NCI-H524 (cell line): ENCODE results near the gene GSAP.
A peak's percentile ranks its signal among the peaks of the same experiment; 100 is the strongest.

Source experiments
- DNase-seq, 2 experiments: peaks; one replicate each; lab custom pipeline; 2025; lab: John Stamatoyannopoulos, UW

Gene GSAP

DNA sequence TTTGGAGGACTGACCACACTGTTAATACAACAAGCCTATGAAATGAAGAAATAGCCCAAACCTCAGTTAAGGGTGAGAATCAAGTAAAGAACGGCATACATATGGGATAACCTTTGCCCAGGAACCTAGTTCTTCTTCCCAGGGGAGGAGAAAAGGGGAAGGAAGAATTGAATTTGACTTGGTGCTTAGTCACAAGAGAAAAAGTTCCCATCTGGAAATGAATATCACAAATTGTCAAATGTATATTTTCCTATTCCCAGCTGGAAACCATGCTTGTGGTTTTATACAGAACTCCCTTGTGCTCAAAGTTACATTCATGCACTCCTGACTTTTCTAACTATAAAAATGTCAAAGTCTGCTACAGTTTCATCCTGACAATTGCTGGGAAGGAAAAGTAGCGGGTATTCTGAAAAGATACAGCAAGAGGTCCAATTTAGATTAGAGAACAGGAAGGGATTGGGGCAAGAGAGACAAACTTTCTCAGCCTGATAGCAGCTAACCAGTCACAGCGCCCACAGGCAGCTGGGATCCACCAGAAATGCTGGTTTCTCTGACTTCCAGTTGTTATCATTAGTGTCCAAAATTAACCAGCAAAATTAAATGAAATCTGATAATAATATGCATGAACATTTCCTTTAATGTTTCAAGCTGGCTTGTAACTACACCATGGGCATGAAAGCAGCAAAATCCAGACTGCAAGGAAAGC is 18.6 kb upstream of the GSAP start:
- DNase-seq, result no peak

GRCh38 chr7:77433901-77434300 is 17.8 kb upstream of the GSAP start:
- DNase-seq, result no peak

GRCh38 chr7:77430927-77431326 is 14.8 kb upstream of the GSAP start:
- no peak for DNase-seq

DNA sequence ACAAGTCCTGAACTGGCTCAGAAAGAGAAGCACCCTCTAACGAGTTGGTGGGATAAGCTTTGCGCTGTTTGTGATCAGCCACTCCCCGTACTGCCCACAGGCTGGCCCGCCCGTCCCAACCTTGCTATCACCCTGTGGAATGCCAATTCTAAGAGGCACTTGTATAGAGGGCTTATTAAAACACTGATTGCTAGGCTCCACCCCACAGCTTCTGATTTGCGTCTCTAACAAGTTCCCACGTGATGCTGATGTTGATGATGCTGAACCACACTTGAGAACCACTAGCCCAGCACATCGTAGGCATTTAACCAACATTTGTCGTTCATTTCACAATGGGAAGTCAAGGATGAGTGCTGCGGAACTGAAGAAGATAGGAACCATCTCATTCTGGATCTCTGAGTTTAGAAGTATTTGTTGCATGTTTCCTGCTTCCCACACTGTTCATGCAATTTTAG is 12.7 kb upstream of the GSAP start:
- DNase-seq, result no peak

- DNase-seq, result no peak
Observed at GRCh38 chr7:77427996-77428603, 12.0 kb upstream of the GSAP start.

DNA sequence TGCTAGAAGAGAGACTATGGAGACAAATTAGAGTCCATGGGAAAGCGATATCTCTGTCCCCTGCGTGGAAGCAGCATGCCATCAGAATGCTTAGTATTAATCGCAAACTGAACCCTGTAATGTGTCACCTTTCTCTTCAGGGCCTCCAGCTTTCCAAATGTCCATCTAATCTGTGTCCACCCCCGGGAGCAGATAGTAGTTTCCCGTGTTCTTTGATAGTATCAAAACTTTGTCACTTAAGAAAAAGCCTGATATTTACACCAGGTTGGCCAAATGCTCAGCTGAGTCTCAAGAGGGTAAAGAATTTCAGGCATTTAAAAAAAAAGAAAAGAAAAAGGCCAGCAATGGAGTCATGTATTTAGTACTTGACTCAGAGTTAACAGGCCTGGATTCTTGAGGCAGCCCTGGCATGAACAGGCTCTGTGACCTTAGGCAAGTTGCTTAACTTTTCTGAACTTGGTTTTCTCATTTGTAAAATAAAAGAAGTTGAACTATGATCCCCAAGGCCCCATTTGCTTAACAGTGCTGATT is 10.4 kb upstream of the GSAP start:
- no peak for DNase-seq

DNA sequence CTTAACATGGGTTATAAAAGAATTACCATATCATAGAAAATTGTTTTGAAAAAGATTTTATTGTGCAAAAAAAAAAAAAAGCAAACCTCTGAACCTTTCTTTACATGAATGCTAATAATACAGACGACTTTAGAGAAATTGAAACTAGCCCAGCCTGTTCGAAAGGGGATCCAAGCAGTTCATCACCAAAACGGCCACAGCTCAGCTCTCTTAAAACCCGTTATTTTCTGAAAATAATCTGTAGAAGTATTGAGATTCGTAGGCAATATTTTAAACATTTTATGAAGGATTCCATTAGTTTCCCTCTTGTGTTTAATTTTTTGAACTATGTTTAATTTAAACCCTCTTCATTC is 9.9 kb upstream of the GSAP start:
- no peak for DNase-seq

- DNase-seq, result peak; percentile 12 to 37
Observed at GRCh38 chr7:77425101-77426051, 9.2 kb upstream of the GSAP start.

DNA sequence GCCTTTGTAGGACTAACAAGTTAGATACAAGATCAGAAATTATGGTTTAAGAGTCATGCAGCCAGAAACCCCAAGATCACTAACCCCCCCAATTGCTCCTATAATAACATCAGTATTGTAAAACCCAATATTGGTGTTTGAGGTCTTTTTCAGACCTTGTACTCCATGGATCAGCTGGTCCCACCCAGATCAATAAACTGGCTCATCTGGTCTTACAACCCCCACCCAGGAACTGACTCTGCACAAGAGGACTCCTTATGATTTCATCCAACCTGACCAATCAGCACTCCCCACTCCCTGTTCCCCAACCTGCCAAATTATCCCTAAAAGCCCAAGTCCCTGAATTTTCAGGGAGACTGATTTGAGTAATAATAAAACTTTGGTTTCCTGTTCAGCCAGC is 6.4 kb upstream of the GSAP start:
- DNase-seq, result no peak

DNA sequence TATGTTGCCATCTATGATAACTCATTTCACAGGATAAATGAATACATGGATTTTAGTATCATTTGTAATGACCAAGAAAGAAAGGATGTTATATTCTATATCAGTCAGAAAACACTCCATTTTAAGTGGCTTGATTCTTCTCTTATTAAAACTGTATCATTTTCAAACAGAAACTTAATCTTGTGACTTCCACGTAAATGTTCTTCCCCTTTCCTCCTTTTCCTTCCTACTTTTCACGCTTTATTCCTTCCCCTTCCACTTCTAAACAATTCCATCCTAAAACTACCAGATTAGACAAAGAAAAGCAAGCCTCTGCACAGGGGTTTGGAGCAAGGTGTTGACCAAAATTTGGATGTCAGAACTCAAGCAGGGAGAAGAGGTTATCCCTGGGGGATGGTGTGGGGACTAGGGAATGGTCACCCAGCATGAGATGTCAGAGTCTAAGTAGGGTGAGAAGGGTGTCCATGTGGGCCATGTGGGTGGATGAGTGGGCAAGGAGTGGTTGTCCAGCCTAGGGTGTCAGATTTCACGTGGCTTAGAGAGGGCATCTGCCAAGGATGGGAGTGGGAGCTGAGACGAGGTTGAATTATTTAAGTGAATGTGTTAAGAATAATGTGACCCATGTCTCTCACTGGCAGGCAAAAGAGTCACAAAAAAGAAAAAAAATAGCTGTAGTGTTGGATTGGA is 5.0 kb upstream of the GSAP start:
- peak in 1 of 2 experiments; percentile 7 for DNase-seq

DNA sequence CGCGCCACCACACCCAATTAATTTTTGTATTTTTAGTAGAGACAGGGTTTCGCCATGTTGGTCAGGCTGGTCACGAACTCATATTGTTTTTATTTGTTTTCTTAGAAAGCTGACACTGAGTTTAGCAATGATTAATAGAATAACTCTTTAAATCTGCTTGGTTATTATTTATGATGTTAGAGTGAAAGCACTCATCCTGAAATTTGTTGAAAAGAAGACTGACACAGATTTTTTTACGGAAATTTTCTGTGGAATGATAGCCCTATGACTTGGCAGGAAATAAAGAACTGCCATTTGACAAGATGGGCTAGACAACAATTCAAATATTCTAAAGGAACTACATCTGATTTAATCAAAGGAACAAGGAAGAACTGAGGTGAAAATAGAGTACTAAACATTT is 4.3 kb upstream of the GSAP start:
- DNase-seq, result no peak

DNA sequence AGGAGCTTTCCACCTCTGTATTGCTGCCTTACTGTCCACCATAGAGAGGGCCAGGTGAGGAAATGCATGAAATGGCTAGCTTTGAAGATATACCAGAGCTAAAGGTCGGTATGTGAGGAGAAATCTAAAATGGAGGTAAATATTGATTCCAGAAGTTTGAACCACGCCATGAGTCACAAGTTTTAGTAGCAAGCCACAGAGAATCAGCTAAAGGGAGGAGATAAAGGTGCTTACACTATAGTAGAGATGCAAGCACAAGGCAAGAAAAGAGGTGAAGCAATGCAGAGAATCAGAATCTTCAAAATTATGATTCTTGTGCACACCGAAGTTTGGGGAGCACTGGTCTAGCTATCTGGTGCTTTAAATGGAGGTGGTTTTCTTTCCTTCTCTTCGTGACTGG is 3.0 kb upstream of the GSAP start:
- no peak for DNase-seq

- no peak for DNase-seq
Observed at GRCh38 chr7:77417801-77418200, 1.7 kb upstream of the GSAP start.

DNA sequence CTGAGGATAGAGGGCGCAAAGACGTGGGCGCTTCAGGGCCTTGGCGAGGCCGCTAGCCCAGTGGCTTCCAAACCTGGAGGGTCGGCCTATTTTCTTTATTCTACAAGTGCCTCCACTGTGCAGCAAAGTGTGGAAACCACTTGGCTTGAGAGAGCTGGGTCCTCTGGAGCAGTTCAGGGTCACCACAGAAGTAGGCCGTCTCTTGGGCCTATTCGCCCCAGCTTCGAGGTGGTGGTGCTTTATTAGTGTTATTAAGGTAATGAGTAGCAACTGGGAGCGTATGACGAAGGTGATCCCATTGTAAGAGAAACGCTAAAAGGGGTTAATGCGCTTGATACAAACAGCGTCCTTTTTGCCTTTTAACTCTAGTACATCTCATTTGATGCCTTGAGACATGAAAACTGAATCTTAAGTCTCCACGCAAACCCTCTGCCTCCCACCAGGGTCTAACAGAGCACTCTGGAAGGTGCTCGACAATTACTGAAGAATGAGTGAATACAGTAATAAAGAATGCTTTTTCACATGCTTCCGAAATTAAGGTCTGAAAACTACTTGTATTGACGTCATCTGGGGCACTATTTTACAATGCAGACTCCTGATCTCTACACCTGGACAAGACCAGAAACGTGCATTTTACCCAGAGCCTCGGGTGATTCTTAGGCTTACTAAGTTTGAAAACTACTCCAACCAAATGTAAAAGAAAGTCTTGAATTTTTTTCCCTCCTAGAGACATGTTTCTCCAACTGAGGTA is 647 bp upstream of the GSAP start:
- peak in 1 of 2 experiments; percentile 51 for DNase-seq

DNA sequence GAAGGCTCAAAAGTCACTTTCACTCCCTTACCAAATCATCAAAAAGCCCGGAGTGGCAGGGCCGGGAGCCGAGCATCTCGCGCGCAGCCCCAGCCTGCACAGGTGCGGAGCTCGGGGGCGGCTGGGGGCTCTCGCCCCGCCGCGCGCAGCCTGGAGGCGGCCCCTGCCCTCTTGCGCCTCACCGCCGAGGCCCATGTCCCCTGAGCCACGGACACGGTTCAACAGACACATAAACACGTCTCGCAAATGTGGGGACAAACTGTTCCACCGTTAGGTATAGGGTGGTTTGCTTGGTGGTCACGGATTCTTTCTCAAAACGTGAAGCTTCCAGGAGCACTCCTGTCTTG is 700 bp downstream of the GSAP start:
- DNase-seq, result peak in 1 of 2 experiments; percentile 43

- DNase-seq, result no peak
Observed at GRCh38 chr7:77413861-77414424, 2.2 kb downstream of the GSAP start.

- no peak for DNase-seq
Observed at GRCh38 chr7:77413128-77413527, 3.0 kb downstream of the GSAP start.

- DNase-seq, result no peak
Observed at GRCh38 chr7:77409739-77410547, 6.2 kb downstream of the GSAP start.

- no peak for DNase-seq
Observed at GRCh38 chr7:77409005-77409738, 7.0 kb downstream of the GSAP start.
